ENCODE data around the gene ADD1.
"Not testable (repeated sequence)": the region's sequence is repeated elsewhere in the genome, so short reads cannot be mapped to it uniquely, and the experiment has no call there.

The ADD1 gene

GRCh38 chr4:2910409-2910808 lies 66.8 kb downstream of the ADD1 start:
- Histone ChIP-seq H3K9ac (ENCODE audit: low read length) (no peak overlapping the region), H3K27me3 (ENCODE audit: control insufficient read depth in 1 of 2, insufficient read depth in 2 of 2, low read length in 2 of 2) (no peaks in the 10 kb centered on the region), H3K27ac (ENCODE audit: low read depth, low read length) (no peak overlapping the region), H3K9me3 (ENCODE audit: low read length) (no peaks in the 10 kb centered on the region), H3K36me3 (ENCODE audit: insufficient read depth, low read length) (peaks cover 70% of the 10 kb centered on the region), H3K4me1 (ENCODE audit: insufficient read depth, low read length) (no peaks in the 10 kb centered on the region), H3K4me3 (ENCODE audit: low read depth in 1 of 2, low read length in 2 of 2) (no peak overlapping the region)

DNA sequence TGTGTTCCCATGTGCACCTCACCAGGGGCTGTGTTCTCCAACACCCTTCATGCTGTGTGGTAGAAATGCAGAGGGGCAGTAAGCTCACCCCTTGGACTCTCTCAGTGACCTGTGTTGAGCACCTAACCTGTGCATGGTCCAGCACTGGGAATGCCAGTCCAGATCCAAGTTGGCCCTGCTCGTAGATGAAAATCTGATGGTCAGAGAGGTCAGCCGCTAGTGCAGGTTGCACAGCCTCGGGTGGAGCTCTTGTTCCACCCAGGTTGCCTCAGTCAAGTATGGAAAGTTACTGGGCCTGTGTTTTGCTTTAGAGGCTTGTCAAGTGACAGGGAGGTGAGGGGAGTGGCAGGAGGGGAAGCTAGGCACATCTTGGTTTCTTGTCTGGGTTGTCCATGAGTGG lies 68.2 kb downstream of the ADD1 start:
- H3K4me1 ChIP-seq (ENCODE audit: insufficient read depth, low read length) = no peaks in the 10 kb centered on the region
- H3K9me3 ChIP-seq (ENCODE audit: low read length) = no peaks in the 10 kb centered on the region
- peaks cover 59% of the 10 kb centered on the region for H3K36me3 ChIP-seq (ENCODE audit: insufficient read depth, low read length)
- H3K9ac ChIP-seq (ENCODE audit: low read length) = no peak overlapping the region
- H3K4me3 ChIP-seq (ENCODE audit: low read depth in 1 of 2, low read length in 2 of 2) = no peak overlapping the region
- no peaks in the 10 kb centered on the region for H3K27me3 ChIP-seq (ENCODE audit: control insufficient read depth in 1 of 2, insufficient read depth in 2 of 2, low read length in 2 of 2)
- no peak overlapping the region for H3K27ac ChIP-seq (ENCODE audit: low read depth, low read length)

DNA sequence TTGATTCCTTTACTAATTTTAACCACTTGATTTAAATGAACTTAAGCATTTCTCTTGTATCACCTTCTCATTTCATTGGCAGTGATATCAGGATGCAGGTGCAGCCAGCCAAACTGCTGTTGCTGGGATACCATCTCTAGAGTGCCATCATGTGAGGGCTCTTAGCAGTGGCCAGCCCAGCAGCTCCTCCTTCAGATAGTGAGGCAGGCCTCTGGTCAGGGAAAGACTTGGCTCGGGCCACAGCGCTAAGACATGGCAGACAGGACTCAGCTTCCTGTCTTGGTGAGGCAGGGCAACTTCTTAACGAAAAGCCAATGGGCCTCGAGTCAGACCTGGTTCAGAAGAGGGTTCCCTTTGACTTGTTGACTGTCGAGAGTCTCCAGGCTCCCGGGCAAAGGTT lies 69.5 kb downstream of the ADD1 start:
- no peaks in the 10 kb centered on the region for H3K27me3 ChIP-seq (ENCODE audit: control insufficient read depth in 1 of 2, insufficient read depth in 2 of 2, low read length in 2 of 2)
- H3K9ac ChIP-seq (ENCODE audit: low read length) = no peak overlapping the region
- H3K9me3 ChIP-seq (ENCODE audit: low read length) = no peaks in the 10 kb centered on the region
- H3K4me3 ChIP-seq (ENCODE audit: low read depth in 1 of 2, low read length in 2 of 2) = no peak overlapping the region
- H3K36me3 ChIP-seq (ENCODE audit: insufficient read depth, low read length) = peaks cover 46% of the 10 kb centered on the region
- H3K4me1 ChIP-seq (ENCODE audit: insufficient read depth, low read length) = no peaks in the 10 kb centered on the region
- no peak overlapping the region for H3K27ac ChIP-seq (ENCODE audit: low read depth, low read length)

- Histone ChIP-seq H3K27ac (ENCODE audit: low read depth, low read length) (no peak overlapping the region), H3K9ac (ENCODE audit: low read length) (no peak overlapping the region)
Observed at GRCh38 chr4:2914256-2915126, 70.8 kb downstream of the ADD1 start.

GRCh38 chr4:2915789-2916188 lies 72.1 kb downstream of the ADD1 start:
- H3K36me3 ChIP-seq (ENCODE audit: insufficient read depth, low read length) = peaks cover 25% of the 10 kb centered on the region
- H3K27me3 ChIP-seq (ENCODE audit: control insufficient read depth in 1 of 2, insufficient read depth in 2 of 2, low read length in 2 of 2) = no peaks in the 10 kb centered on the region
- no peaks in the 10 kb centered on the region for H3K9me3 ChIP-seq (ENCODE audit: low read length)
- H3K9ac ChIP-seq (ENCODE audit: low read length) = no peak overlapping the region
- H3K27ac ChIP-seq (ENCODE audit: low read depth, low read length) = no peak overlapping the region
- H3K4me3 ChIP-seq (ENCODE audit: low read depth in 1 of 2, low read length in 2 of 2) = no peak overlapping the region
- no peaks in the 10 kb centered on the region for H3K4me1 ChIP-seq (ENCODE audit: insufficient read depth, low read length)

More at GRCh38 chr4:2914256-2915126, 70.8 kb downstream of the ADD1 start:
- H3K36me3 ChIP-seq (ENCODE audit: insufficient read depth, low read length) = peaks cover 32% of the 10 kb centered on the region
- H3K9me3 ChIP-seq (ENCODE audit: low read length) = no peaks in the 10 kb centered on the region
- no peaks in the 10 kb centered on the region for H3K4me1 ChIP-seq (ENCODE audit: insufficient read depth, low read length)
- H3K27me3 ChIP-seq (ENCODE audit: control insufficient read depth in 1 of 2, insufficient read depth in 2 of 2, low read length in 2 of 2) = no peaks in the 10 kb centered on the region
- H3K4me3 ChIP-seq (ENCODE audit: low read depth in 1 of 2, low read length in 2 of 2) = no peak overlapping the region

- not testable (repeated sequence) for H3K27me3 ChIP-seq (ENCODE audit: control insufficient read depth in 1 of 2, insufficient read depth in 2 of 2, low read length in 2 of 2); H3K4me1 ChIP-seq (ENCODE audit: insufficient read depth, low read length); H3K9me3 ChIP-seq (ENCODE audit: low read length); H3K9ac ChIP-seq (ENCODE audit: low read length); H3K4me3 ChIP-seq (ENCODE audit: low read depth in 1 of 2, low read length in 2 of 2); H3K27ac ChIP-seq (ENCODE audit: low read depth, low read length)
- H3K36me3 ChIP-seq (ENCODE audit: insufficient read depth, low read length) = peaks cover 22% of the 10 kb centered on the region
Observed at GRCh38 chr4:2916696-2917095, 73.1 kb downstream of the ADD1 start.

- H3K4me3 ChIP-seq (ENCODE audit: low read depth in 1 of 2, low read length in 2 of 2); H3K27me3 ChIP-seq (ENCODE audit: control insufficient read depth in 1 of 2, insufficient read depth in 2 of 2, low read length in 2 of 2); H3K9me3 ChIP-seq (ENCODE audit: low read length); H3K9ac ChIP-seq (ENCODE audit: low read length); H3K27ac ChIP-seq (ENCODE audit: low read depth, low read length); H3K4me1 ChIP-seq (ENCODE audit: insufficient read depth, low read length): not testable (repeated sequence)
- H3K36me3 ChIP-seq (ENCODE audit: insufficient read depth, low read length) = peaks cover 27% of the 10 kb centered on the region
Observed at GRCh38 chr4:2918300-2918699, 74.7 kb downstream of the ADD1 start.

DNA sequence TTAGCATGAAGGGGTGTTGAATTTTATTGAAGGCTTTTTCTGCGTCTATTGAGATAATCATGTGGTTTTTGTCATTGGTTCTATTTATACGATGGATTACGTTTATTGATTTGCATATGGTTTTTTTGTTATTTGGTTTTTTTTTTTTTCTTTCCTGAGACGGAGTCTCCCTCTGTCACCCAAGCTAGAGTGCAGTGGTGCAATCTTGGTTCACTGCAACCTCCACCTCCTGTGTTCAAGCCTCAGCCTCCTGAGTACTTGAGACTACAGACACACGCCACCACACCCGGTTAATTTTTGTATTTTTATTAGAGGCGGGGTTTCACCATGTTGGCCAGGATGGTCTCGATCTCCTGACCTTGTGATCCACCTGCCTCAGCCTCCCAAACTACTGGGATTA lies 75.1 kb downstream of the ADD1 start:
- not testable (repeated sequence) for H3K4me1 ChIP-seq (ENCODE audit: insufficient read depth, low read length); H3K27ac ChIP-seq (ENCODE audit: low read depth, low read length); H3K4me3 ChIP-seq (ENCODE audit: low read depth in 1 of 2, low read length in 2 of 2); H3K27me3 ChIP-seq (ENCODE audit: control insufficient read depth in 1 of 2, insufficient read depth in 2 of 2, low read length in 2 of 2); H3K9ac ChIP-seq (ENCODE audit: low read length); H3K9me3 ChIP-seq (ENCODE audit: low read length)
- H3K36me3 ChIP-seq (ENCODE audit: insufficient read depth, low read length) = peaks cover 27% of the 10 kb centered on the region

GRCh38 chr4:2922453-2923101 lies 78.9 kb downstream of the ADD1 start:
- H3K4me1 ChIP-seq (ENCODE audit: insufficient read depth, low read length); H3K27ac ChIP-seq (ENCODE audit: low read depth, low read length); H3K4me3 ChIP-seq (ENCODE audit: low read depth in 1 of 2, low read length in 2 of 2); H3K27me3 ChIP-seq (ENCODE audit: control insufficient read depth in 1 of 2, insufficient read depth in 2 of 2, low read length in 2 of 2); H3K9me3 ChIP-seq (ENCODE audit: low read length); H3K9ac ChIP-seq (ENCODE audit: low read length): not testable (repeated sequence)
- H3K36me3 ChIP-seq (ENCODE audit: insufficient read depth, low read length) = peaks cover 50% of the 10 kb centered on the region

GRCh38 chr4:2923141-2923551 lies 79.5 kb downstream of the ADD1 start:
- no peak overlapping the region for H3K27ac ChIP-seq (ENCODE audit: low read depth, low read length)

GRCh38 chr4:2923668-2924173 lies 80.1 kb downstream of the ADD1 start:
- H3K27ac ChIP-seq (ENCODE audit: low read depth, low read length) = no peak overlapping the region

More at GRCh38 chr4:2923141-2923551, 79.5 kb downstream of the ADD1 start:
- Histone ChIP-seq H3K9me3 (ENCODE audit: low read length) (no peaks in the 10 kb centered on the region), H3K4me1 (ENCODE audit: insufficient read depth, low read length) (no peaks in the 10 kb centered on the region), H3K36me3 (ENCODE audit: insufficient read depth, low read length) (peaks cover 54% of the 10 kb centered on the region), H3K4me3 (ENCODE audit: low read depth in 1 of 2, low read length in 2 of 2) (no peak overlapping the region), H3K27me3 (ENCODE audit: control insufficient read depth in 1 of 2, insufficient read depth in 2 of 2, low read length in 2 of 2) (no peaks in the 10 kb centered on the region), H3K9ac (ENCODE audit: low read length) (no peak overlapping the region)

More at GRCh38 chr4:2923668-2924173, 80.1 kb downstream of the ADD1 start:
- no peak overlapping the region for H3K4me3 ChIP-seq (ENCODE audit: low read depth in 1 of 2, low read length in 2 of 2)
- no peak overlapping the region for H3K9ac ChIP-seq (ENCODE audit: low read length)
- no peaks in the 10 kb centered on the region for H3K27me3 ChIP-seq (ENCODE audit: control insufficient read depth in 1 of 2, insufficient read depth in 2 of 2, low read length in 2 of 2)
- H3K9me3 ChIP-seq (ENCODE audit: low read length) = no peaks in the 10 kb centered on the region
- peaks cover 60% of the 10 kb centered on the region for H3K36me3 ChIP-seq (ENCODE audit: insufficient read depth, low read length)
- H3K4me1 ChIP-seq (ENCODE audit: insufficient read depth, low read length) = no peaks in the 10 kb centered on the region
